Right renal pelvis (tissue), 4 donors: Measurements from ENCODE around the gene GLP2R. TPM values are rescaled to one million over a fixed set of nuclear protein-coding genes. Genes with fewer than 3 reads are reported as not detected.
"Not testable (repeated sequence)": the region's sequence is repeated elsewhere in the genome, so short reads cannot be mapped to it uniquely, and the experiment has no call there.

Experiments used
- DNase-seq, 4 donors: peaks; one replicate each; pipeline ENCODE4 v3.0.0-alpha.2; 2013; ENCODE audit warnings: low read depth in 4 of 4, low spot score in 3 of 4, missing footprints in 1 of 4
- polyA plus RNA-seq, 4 donors: library from polyadenylated mRNA; unstranded; fragments of 120-200 nt; gene quantifications; one replicate each; pipeline ENCODE4 v1.2.1, GENCODE V29; 2013; ENCODE audit not compliant: insufficient read length in 4 of 4

The GLP2R gene
- under 1 TPM in 3 of 4 donors, not detected in 1; 0.04 to 0.09 (median 0.06) TPM for polyA plus RNA-seq

GRCh38 chr17:9825641-9826150 lies at the start of gene GLP2R:
TSS of gene GLP2R (plus strand) at chr17:9825924. CDS start at chr17:9826064, 140 bp downstream.
- no peak for DNase-seq

GRCh38 chr17:9776911-9777310 lies 48.8 kb upstream of the GLP2R start:
- no peak for DNase-seq

DNA sequence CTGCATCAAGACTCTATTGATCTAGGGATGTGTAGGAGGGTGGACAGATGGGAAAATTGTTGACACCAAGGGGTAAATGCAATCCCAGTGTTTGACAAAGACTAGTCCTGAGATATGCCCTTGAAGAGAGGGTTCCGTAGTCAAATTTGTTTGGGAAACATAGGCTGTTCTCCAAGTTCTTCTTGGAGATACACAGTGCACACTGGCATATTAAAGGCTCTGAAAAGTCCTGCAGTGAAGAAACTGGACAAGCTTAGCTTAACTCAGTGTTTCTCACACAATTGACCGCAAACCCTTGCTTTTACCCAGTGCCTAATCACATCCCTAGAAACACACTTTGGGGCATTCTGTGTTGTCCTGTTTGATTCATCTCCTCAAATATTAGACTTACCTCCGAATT lies 45.2 kb upstream of the GLP2R start:
- no peak for DNase-seq

DNA sequence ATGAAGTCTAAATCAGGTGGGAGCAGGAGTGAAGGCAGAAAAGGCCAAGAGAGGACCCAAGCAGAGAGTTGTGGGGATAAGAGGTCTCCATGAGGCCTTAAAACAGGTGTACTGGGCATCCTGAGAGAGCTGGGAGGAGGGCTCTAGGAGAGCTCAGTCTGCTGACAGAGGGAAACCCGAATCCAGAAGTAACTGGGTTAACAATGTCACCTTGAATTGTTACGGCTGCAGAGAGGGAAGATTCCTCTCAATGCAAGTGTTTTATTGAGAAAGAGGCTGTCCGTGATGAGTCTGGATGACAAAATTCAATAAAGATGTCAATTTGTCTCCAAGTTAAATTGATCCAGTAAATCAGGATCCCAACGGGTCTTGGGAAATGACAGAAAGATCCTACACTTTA lies 42.7 kb upstream of the GLP2R start:
- DNase-seq: no peak

DNA sequence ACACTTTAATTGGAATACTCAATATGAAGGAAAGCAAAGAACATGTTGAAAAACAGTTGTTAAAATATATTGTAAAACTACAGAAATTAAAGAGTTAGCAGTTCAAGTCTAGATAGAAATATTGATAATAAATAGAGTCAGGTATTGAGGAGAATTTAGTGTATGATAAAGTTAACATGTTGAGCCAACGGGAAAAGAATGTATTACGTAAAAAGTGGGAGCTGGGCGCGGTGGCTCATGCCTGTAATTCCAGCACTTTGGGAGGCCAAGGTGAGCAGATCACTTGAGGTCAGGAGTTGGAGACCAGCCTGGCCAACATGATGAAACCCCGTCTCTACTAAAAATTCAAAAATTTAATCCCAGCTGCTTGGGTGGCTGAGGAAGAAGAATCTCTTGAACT lies 42.3 kb upstream of the GLP2R start:
- not testable (repeated sequence) for DNase-seq

DNA sequence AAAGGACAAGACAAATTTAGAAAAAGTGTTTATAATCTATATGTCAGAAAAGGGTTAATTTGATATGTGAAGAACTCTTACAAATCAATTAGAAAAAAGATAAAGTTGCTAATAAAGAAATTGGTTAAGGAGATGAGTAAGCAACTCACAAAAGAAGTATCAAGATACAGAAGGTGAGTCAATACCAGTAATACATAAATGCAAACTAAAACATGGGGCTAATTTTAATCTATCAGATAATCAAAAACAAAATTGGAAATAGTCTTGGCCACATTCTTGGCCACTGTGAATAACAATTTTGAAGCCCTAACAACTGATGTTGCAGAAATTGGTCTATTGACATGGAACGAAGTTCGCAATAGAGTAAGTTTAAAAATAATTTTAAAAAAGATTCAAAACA lies 41.2 kb upstream of the GLP2R start:
- no peak for DNase-seq

- no peak for DNase-seq
Observed at GRCh38 chr17:9788601-9789000, 37.1 kb upstream of the GLP2R start.

GRCh38 chr17:9790316-9790715 lies 35.4 kb upstream of the GLP2R start:
- no peak for DNase-seq

- DNase-seq: no peak
Observed at GRCh38 chr17:9790889-9791876, 34.5 kb upstream of the GLP2R start, which contains the start of gene DHRS7C. TSS of gene DHRS7C (minus strand) at chr17:9791592. CDS start at chr17:9791284, 308 bp downstream.

DNA sequence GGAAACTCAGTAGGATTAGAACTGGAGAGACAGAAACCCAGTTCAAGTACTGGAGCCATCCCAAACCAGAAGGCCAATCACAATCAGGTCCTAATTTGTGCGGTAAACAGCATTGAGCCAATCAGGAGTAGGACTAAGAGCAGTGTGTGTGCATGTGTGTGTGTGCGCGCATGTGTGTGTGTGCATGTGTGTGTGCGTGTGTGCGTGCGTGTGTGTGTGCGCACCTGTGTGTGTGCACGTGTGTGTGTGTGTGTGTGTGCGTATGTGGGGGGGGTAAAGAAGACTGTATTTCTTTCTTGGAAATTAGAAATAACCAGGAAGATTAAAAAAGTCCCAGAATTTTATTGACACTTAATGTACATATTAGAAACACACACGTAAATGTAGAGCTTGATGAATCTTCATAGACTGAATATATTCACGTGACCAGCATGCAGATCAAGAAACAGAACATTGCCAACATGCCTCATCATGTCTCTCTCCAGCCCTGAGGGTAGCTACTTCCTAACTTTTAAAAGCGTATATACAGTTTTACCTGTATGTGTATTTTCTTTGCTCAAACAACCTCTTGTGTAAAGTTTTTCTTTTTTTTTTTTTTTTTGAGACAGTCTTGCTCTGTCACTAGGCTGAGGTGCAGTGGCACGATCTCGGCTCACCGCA lies 33.4 kb upstream of the GLP2R start:
- DNase-seq: no peak

GRCh38 chr17:9798008-9798407 lies 27.7 kb upstream of the GLP2R start:
- DNase-seq: no peak

DNA sequence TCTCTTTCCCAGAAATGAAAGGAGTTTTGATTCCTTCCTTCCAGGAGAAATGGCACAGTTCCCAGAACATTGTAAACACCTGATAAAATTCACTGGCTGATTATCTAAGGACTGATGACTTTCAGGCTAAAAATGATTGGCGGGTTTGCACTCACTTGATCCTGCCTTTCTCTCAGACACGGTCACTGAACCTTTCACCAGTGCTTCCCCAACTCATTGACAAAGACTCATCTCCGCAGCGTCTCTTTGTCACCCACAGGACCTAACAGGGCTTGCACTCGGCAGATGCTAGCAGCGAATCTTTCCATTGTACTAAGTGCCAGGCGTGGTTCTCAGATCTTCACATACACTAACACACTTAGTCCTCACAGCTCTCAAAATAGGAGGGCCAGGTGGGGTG lies 27.0 kb upstream of the GLP2R start:
- DNase-seq: no peak

DNA sequence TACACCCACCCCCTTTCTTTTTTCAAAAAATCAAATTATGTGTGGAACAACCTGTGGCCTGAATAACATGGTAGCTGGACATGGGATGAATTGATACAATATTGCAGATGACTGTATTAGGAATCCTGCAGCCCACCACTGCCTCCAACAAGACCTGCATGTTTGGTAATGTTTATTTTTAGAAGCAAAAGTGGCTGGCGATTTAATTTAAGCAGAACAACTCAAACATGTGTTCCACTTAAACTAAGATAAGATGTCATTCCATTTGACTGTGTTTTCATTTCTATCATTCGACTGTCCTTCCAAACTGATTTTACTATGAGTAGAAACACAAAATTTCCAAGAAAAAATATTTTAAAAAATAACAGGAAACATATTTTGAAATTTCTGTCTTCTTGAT lies 24.2 kb upstream of the GLP2R start:
- DNase-seq: no peak

DNA sequence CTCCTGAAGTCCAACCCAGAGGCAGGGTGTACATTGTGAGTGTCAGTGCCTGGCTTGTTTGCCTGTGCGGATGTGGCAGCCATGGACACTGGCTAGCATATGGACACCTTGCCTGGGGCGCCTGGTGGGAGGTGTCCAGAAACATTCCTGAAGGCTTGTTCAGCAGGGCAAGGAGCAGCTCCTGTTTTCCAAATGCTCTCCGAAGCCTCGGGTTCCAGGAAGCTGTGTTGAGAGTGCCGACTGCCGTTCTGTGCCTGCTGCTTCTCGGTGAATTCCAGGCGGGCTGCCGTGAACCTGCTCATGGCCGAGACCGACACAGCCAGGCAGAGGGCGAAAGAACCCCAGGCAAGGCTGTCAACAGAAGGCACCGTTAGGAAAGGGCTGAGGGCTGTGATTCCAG lies 23.4 kb upstream of the GLP2R start:
- DNase-seq: no peak

- no peak for DNase-seq
Observed at GRCh38 chr17:9802697-9803096, 23.0 kb upstream of the GLP2R start.

- no peak for DNase-seq
Observed at GRCh38 chr17:9805769-9806168, 20.0 kb upstream of the GLP2R start.

GRCh38 chr17:9806699-9807098 lies 19.0 kb upstream of the GLP2R start:
- no peak for DNase-seq

- DNase-seq: no peak
Observed at GRCh38 chr17:9809409-9809808, 16.3 kb upstream of the GLP2R start.

- no peak for DNase-seq
Observed at GRCh38 chr17:9810100-9810949, 15.4 kb upstream of the GLP2R start.

DNA sequence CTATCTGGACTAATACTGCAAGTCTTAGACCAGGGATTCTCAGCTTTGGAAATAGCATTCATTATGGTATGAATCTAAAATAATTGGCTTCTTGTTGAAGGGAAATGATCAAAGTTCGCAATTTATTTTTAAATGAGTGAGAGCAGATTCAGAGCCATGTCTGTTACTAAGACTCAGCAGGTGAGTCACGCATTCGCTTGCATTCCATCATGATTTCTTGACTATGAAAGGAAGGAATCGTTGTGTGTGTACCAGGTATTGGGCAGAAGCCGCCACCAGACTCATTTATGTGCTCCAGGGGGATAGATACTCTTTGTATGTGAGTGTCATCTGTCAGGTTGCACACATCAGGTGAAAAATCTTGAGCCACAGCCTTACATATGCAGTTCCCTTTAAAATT lies 14.6 kb upstream of the GLP2R start:
- DNase-seq: no peak

- DNase-seq: no peak
Observed at GRCh38 chr17:9811537-9811936, 14.2 kb upstream of the GLP2R start.
